Measurements from ENCODE around the gene SLC38A11. TPM values are rescaled to one million over a fixed set of nuclear protein-coding genes. Genes with fewer than 3 reads are reported as not detected.

The SLC38A11 gene
- total RNA-seq, 4 donors from 2014 or later = 1.4 to 11.6 (median 2.6) TPM

GRCh38 chr2:164899121-164899520 is 56.2 kb downstream of the SLC38A11 start:
- Histone ChIP-seq H3K27ac (replicated peaks in 1 of 4) (no peak overlapping the region), H3K4me1 (peaks cover 8 to 16% (median 13%) of the 10 kb centered on the region in 4 donors), H3K36me3 (no peaks in the 10 kb centered on the region), H3K9me3 (no peaks in the 10 kb centered on the region), H3K4me3 (no peak overlapping the region), H3K27me3 (no peaks in the 10 kb centered on the region)
- WGBS = 92% methylated on average over 1 of the region's 1 CpG
- TF ChIP-seq POLR2A (IDR thresholded peaks at IDR 0.05; ENCODE audit: low read depth) (no peak), CTCF (IDR thresholded peaks at IDR 0.05) (no peak), EP300 (IDR thresholded peaks at IDR 0.05) (no peak), POLR2AphosphoS5 (IDR thresholded peaks at IDR 0.05) (no peak)
- DNase-seq (ENCODE audit: extremely low spot score) = no peak
- intact Hi-C loops (cut with DNase I) = no loop called here

- 62% methylated on average over 3 of the region's 3 CpGs for WGBS
- no peaks in the 10 kb centered on the region for H3K27me3 ChIP-seq
- no peak overlapping the region for H3K4me3 ChIP-seq
- H3K27ac ChIP-seq (replicated peaks in 1 of 4) = no peak overlapping the region
- no peak for DNase-seq (ENCODE audit: extremely low spot score)
- no peaks in the 10 kb centered on the region for H3K9me3 ChIP-seq
- intact Hi-C loops (cut with DNase I) = no loop called here
- no peak for TF ChIP-seq POLR2A (IDR thresholded peaks at IDR 0.05; ENCODE audit: low read depth)
- no peak for TF ChIP-seq CTCF (IDR thresholded peaks at IDR 0.05)
- no peak for TF ChIP-seq EP300 (IDR thresholded peaks at IDR 0.05)
- no peak for TF ChIP-seq POLR2AphosphoS5 (IDR thresholded peaks at IDR 0.05)
- H3K4me1 ChIP-seq = peaks cover 2 to 9% (median 7%) of the 10 kb centered on the region in 4 donors
- H3K36me3 ChIP-seq = no peaks in the 10 kb centered on the region
Observed at GRCh38 chr2:164898475-164898874, 56.9 kb downstream of the SLC38A11 start.

- TF ChIP-seq EP300 (IDR thresholded peaks at IDR 0.05) (no peak), CTCF (IDR thresholded peaks at IDR 0.05) (no peak)
Observed at GRCh38 chr2:164897469-164898260, 57.7 kb downstream of the SLC38A11 start.

GRCh38 chr2:164896634-164897355 is 58.5 kb downstream of the SLC38A11 start:
- no peak overlapping the region for H3K4me3 ChIP-seq
- no peak for DNase-seq (ENCODE audit: extremely low spot score)
- no peaks in the 10 kb centered on the region for H3K4me1 ChIP-seq
- no peak overlapping the region for H3K27ac ChIP-seq (replicated peaks in 1 of 4)
- TF ChIP-seq CTCF (IDR thresholded peaks at IDR 0.05) (no peak), EP300 (IDR thresholded peaks at IDR 0.05) (no peak), POLR2AphosphoS5 (IDR thresholded peaks at IDR 0.05) (no peak), POLR2A (IDR thresholded peaks at IDR 0.05; ENCODE audit: low read depth) (no peak)
- no peaks in the 10 kb centered on the region for H3K9me3 ChIP-seq
- 53% methylated on average over 3 of the region's 3 CpGs for WGBS
- intact Hi-C loops (cut with DNase I) = no loop called here
- H3K27me3 ChIP-seq = no peaks in the 10 kb centered on the region
- H3K36me3 ChIP-seq = no peaks in the 10 kb centered on the region

More at GRCh38 chr2:164897469-164898260, 57.7 kb downstream of the SLC38A11 start:
- intact Hi-C loops (cut with DNase I) = no loop called here
- Histone ChIP-seq H3K27me3 (no peaks in the 10 kb centered on the region), H3K27ac (replicated peaks in 1 of 4) (no peak overlapping the region), H3K36me3 (no peaks in the 10 kb centered on the region), H3K4me1 (peaks cover 0 to 1% (median 0%) of the 10 kb centered on the region in 4 donors), H3K9me3 (no peaks in the 10 kb centered on the region), H3K4me3 (no peak overlapping the region)
- no peak for DNase-seq (ENCODE audit: extremely low spot score)
- 72% methylated on average over 3 of the region's 3 CpGs for whole genome bisulfite sequencing
